Posterior vena cava (tissue), 2 donors: ENCODE data around the gene LASP1. TPM values are rescaled to one million over a fixed set of nuclear protein-coding genes. Genes with fewer than 3 reads are reported as not detected.

Experiments used
- DNase-seq: peaks from one replicate; pipeline ENCODE4 v3.0.0-alpha.2; 2020; ENCODE audit warnings: low spot score
- intact Hi-C, 2 donors: fragments of 100-400 bp; cut with DNase I; formaldehyde crosslinking; loops; one replicate each; pipeline versions ENCODE4 v1.14.1 to v1.14.2; 2022 to 2023
- total RNA-seq, 2 donors: library from RNA; stranded (reverse); fragmentation: NEBNext Ultra II Directional; extraction: Animal tissue kit (Norgen Biotek cat#: 25700); gene quantifications; one replicate each; pipeline ENCODE4 v1.2.1, GENCODE V29; 2021
- donor health status: DM: yes; HTN: yes; CAD: no.
- donor health status: DM: yes; HTN: yes; CAD: no.

LASP1 gene
- total RNA-seq, 2 donors from 2014 or later, result 95.2 to 119 TPM

- intact Hi-C loops, result no loop called here
- DNase-seq, result no peak
Measured at GRCh38 chr17:38883592-38884526, 14.0 kb downstream of the LASP1 start.

GRCh38 chr17:38885044-38885727 lies 15.3 kb downstream of the LASP1 start:
- intact Hi-C loops, result no loop called here
- DNase-seq, result no peak

GRCh38 chr17:38885728-38886642 lies 16.1 kb downstream of the LASP1 start:
- intact Hi-C loops, result no loop called here
- DNase-seq, result no peak

- intact Hi-C loops, result no loop called here
- DNase-seq, result no peak
Measured at GRCh38 chr17:38886643-38887010, 16.8 kb downstream of the LASP1 start.

DNA sequence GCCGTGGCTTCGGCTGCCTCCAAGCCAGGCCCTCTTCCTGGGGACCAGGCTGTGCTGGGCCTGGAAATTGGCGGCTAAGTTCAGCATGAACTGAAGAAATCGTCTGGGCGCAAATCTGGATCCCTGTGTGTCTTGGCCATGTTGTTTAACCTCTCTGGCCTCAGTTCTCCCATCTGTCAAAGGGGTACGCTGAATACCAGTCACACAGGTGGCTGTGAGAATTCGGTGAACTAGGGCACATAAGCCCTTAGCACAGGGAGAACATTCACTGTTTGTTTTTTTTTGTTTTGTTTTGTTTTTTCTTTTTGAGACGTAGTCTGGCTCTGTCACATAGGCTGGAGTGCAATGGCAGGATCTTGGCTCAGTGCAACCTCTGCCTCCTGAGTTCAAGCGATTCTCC lies 19.0 kb downstream of the LASP1 start:
- intact Hi-C loops, result no loop called here
- DNase-seq, result no peak

DNA sequence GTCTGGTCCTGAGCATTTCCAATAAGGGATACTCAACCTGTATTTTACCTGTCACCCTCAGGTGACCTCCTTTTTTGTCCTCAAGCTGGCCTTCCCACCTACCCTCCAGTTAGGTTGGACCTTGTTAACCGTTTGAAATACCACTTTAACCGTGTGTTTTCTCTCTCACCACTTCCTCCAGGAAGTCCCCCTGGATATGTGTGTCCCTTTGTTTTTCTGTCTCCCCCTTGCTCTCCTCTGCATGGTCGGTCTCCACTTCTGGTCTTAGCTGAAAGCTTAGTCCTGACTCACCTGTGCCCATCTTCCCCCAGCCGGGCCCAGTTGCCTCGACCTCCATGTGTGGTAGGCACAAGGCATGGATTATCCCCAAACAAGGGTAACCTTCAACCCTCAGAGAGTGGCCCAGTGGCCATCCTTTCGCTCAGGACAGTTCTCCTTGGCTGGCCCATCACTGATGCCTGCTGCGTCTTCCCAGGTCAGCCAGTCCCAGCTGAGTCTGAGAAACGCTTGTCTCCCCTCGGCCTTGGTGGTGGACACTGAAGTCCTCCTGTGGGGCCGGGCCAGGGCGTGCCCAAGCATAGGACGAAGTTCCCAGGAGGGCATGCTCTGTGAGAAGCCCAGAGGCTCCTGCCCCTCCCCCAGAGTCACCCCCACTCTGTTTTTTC lies 20.0 kb downstream of the LASP1 start:
- intact Hi-C loops, result no loop called here
- no peak for DNase-seq

- intact Hi-C loops, result no loop called here
- DNase-seq, result no peak
Measured at GRCh38 chr17:38890410-38890746, 20.5 kb downstream of the LASP1 start.

- intact Hi-C loops, result no loop called here
- no peak for DNase-seq
Measured at GRCh38 chr17:38891441-38891840, 21.6 kb downstream of the LASP1 start.

GRCh38 chr17:38892083-38892482 lies 22.2 kb downstream of the LASP1 start:
- intact Hi-C loops, result no loop called here
- DNase-seq, result no peak

DNA sequence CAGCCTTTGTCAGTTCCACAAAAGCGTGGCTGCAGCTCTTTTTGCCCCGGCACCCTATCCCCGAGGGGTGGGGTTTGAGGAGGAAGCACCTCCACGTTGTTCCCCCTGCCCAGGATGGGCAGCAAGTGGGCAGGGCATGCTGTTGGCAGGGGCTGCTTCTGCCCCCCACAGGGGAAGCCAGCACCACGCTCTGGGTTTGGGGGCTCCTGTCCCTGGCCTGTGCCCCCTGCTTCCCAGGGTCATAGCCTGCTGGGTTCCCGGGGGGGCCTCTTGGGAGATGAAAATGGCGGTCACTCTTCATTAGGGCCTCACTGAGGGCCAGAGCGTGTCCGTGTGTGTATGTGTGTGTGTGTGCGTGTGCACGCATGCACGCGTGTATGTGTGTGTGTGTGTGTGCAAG lies 22.8 kb downstream of the LASP1 start:
- DNase-seq, result no peak
- intact Hi-C loops, result no loop called here

DNA sequence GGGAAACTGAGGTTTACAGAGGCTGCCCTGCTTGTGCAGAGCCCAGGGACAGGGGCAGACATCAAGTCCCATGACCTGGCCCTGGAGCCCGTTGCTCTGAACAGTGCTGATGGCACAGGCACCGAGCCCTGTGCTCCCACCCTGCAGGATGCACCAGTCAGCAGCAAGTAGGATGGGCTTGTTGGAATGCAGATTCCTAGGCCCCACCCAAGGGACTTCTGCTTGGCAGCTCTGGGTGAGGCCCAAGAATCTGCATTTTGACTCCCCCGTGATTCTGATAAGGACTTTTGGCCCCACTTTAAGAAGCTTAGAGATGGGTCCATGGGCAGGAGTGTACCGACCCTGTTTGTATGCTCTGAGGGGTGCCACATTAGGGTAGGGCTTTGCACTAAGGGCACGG lies 23.3 kb downstream of the LASP1 start:
- intact Hi-C loops, result no loop called here

DNA sequence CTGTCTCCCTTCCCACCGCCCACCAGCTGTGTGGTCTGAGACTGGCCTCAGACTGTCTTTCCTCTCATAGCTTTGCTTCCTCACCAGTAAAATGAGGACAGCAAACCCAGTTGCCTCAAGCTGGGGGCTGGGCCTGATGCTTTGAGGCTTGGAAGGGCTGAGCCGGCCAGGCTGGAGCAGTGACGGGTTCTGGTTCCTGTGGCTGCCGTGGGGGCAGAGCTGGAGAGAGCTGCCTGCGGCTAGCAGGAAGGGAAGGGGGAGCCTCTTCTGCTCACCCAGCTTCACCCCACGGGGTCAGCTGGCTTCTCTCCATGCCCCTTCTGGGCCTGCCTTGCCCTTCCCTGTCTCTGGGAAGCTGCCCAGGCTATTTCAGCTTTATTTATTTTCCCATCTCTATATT lies 23.7 kb downstream of the LASP1 start:
- intact Hi-C loops, result no loop called here
- DNase-seq, result peak; percentile 88

More for the DNA sequence above, 23.3 kb downstream of the LASP1 start:
- no peak for DNase-seq

DNA sequence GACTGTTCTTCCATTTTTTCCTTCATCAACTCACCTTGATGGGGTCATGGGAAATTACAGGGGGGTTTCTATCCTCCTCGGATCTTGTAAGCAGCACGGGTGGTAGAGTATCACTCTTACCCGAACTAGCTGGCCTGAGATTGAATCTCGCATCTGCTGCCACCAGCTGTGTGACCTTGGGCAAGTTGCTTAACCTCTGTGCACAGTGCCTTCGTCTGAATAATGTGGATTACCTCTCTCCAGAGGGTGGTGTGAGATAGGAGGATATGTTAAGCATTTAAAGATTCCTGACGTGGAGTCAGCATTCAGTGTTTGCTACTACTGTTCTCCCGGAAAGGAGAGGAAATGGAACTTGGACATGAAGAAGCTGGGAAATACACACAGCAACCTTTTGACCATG lies 24.4 kb downstream of the LASP1 start:
- no peak for DNase-seq
- intact Hi-C loops, result no loop called here

DNA sequence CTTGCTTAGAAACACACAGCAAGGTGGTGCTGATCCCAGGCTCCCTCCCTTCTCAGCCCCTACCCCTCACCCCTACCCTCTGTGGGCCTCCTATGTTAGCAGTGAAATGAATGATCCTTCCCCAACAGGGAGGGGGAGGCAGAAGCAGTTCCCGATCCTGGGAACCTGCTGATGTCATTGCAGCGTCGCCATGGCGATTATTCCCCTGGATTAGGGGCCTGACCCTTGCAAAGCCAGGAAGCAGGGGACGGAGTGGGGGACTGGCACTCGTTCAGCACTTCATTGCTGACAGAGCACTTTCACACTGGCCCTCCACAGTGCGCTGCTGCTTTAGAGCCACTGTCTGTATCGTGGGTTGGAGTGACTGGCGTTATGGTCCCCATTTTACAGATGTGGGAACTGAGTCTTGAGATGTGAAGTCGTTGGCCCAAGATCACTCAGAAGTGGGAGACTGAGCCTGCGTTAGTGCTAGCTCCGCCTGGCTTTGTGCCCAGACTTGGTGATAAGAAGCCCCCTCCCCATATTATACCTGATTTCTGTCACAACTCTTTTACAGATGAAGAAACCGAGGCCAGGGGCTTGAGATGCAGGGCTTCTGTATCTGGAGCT lies 26.6 kb downstream of the LASP1 start:
- intact Hi-C loops, result no loop called here
- DNase-seq, result no peak

- peak; percentile 86 for DNase-seq
Measured at GRCh38 chr17:38897176-38897575, 27.3 kb downstream of the LASP1 start.

DNA sequence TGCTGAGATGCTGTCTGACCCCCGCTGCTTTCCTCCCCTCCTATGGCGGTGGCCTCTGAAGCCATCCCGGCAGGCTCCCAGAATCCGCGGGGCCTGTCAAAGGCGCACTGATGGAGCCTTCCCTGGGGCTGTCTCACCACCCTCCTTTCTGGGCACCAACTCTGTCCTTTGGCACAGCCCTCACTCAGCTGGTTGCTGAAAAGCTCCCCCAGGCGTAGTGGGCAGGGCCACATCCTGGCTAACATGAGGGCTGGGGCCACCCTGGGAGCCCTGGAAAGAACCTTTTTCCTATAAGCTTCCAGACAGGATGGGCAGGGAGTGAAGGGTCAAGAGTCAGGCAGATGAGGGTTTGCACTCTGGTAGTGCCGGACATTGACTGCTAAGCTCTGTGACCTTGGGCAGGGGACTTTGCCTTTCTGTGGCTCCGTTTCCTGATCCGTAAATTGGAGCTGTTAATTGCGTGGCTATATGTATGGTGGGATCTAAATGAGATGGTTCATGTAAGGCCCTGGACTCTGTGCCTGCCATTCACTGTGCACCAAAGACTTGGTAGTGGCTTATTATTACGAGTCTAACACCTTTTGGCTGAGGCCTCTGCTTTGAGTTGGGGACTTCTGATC lies 27.9 kb downstream of the LASP1 start:
- DNase-seq, result no peak
- intact Hi-C loops, result no loop called here

More at GRCh38 chr17:38897176-38897575, 27.3 kb downstream of the LASP1 start:
- intact Hi-C loops, result no loop called here

DNA sequence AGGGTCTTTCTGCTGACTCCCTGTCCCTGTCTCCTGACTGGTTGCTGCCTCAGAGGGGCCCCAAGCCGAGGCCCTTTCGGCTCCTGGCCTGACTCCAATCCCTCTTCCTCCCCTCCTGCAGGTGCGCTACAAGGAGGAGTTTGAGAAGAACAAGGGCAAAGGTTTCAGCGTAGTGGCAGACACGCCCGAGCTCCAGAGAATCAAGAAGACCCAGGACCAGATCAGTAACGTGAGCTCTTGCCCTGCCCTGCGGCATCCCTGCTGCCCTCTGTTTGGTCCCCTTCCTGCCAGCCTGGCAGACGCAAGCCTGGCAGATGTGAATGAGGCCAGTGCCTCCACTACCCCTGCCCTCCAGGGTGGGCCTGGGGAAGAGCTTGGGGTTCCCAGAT lies 28.4 kb downstream of the LASP1 start:
- no peak for DNase-seq
- intact Hi-C loops, result no loop called here

GRCh38 chr17:38898812-38899348 lies 29.0 kb downstream of the LASP1 start:
- intact Hi-C loops, result no loop called here
- DNase-seq, result peak; percentile 86
